ENCODE results near the gene UBALD1. TPM values are rescaled to one million over a fixed set of nuclear protein-coding genes. Genes with fewer than 3 reads are reported as not detected.

Gene UBALD1
- total RNA-seq, 1 donor from 2014 or later = 4.6 TPM

GRCh38 chr16:4572715-4573114 lies 42.0 kb downstream of the UBALD1 start:
- H3K9me3 ChIP-seq = no peaks in the 10 kb centered on the region
- H3K4me3 ChIP-seq = no peak overlapping the region
- TF ChIP-seq CTCF (IDR thresholded peaks at IDR 0.05) = no peak
- no peaks in the 10 kb centered on the region for H3K27me3 ChIP-seq
- intact Hi-C loops (cut with DNase I) = no loop called here
- no peaks in the 10 kb centered on the region for H3K36me3 ChIP-seq
- no peak for DNase-seq (ENCODE audit: low spot score in 2 of 2)
- no peak overlapping the region for H3K27ac ChIP-seq
- no peaks in the 10 kb centered on the region for H3K4me1 ChIP-seq

- DNase-seq (ENCODE audit: low spot score in 2 of 2) = no peak
- H3K27ac ChIP-seq = no peak overlapping the region
- H3K4me3 ChIP-seq = no peak overlapping the region
- no peak for TF ChIP-seq CTCF (IDR thresholded peaks at IDR 0.05)
- no peaks in the 10 kb centered on the region for H3K36me3 ChIP-seq
- intact Hi-C loops (cut with DNase I) = no loop called here
- no peaks in the 10 kb centered on the region for H3K4me1 ChIP-seq
- H3K27me3 ChIP-seq = no peaks in the 10 kb centered on the region
- no peaks in the 10 kb centered on the region for H3K9me3 ChIP-seq
Observed at GRCh38 chr16:4570688-4571321, 43.9 kb downstream of the UBALD1 start.

GRCh38 chr16:4570086-4570485 lies 44.6 kb downstream of the UBALD1 start:
- no peaks in the 10 kb centered on the region for H3K4me1 ChIP-seq
- no peaks in the 10 kb centered on the region for H3K36me3 ChIP-seq
- DNase-seq (ENCODE audit: low spot score in 2 of 2) = no peak
- H3K27me3 ChIP-seq = no peaks in the 10 kb centered on the region
- H3K9me3 ChIP-seq = no peaks in the 10 kb centered on the region
- no peak for TF ChIP-seq CTCF (IDR thresholded peaks at IDR 0.05)
- no peak overlapping the region for H3K4me3 ChIP-seq
- no peak overlapping the region for H3K27ac ChIP-seq
- intact Hi-C loops (cut with DNase I) = no loop called here

GRCh38 chr16:4566144-4566543 lies 48.5 kb downstream of the UBALD1 start:
- TF ChIP-seq CTCF (IDR thresholded peaks at IDR 0.05) = no peak
- DNase-seq (ENCODE audit: low spot score in 2 of 2) = no peak
- intact Hi-C loops (cut with DNase I) = no loop called here
- no peaks in the 10 kb centered on the region for H3K27me3 ChIP-seq
- H3K9me3 ChIP-seq = no peaks in the 10 kb centered on the region
- no peaks in the 10 kb centered on the region for H3K36me3 ChIP-seq
- H3K4me1 ChIP-seq = no peaks in the 10 kb centered on the region
- no peak overlapping the region for H3K27ac ChIP-seq
- H3K4me3 ChIP-seq = no peak overlapping the region

GRCh38 chr16:4564661-4565267 lies 49.9 kb downstream of the UBALD1 start:
- TF ChIP-seq CTCF (IDR thresholded peaks at IDR 0.05) = no peak
- H3K36me3 ChIP-seq = no peaks in the 10 kb centered on the region
- no peak overlapping the region for H3K27ac ChIP-seq
- intact Hi-C loops (cut with DNase I) = no loop called here
- no peaks in the 10 kb centered on the region for H3K4me1 ChIP-seq
- no peak overlapping the region for H3K4me3 ChIP-seq
- DNase-seq (ENCODE audit: low spot score in 2 of 2) = no peak
- H3K9me3 ChIP-seq = no peaks in the 10 kb centered on the region
- no peaks in the 10 kb centered on the region for H3K27me3 ChIP-seq

All from ascending aorta (tissue), 2 donors.